ENCODE data around the gene LGALS14.
"Not testable (repeated sequence)": the region's sequence is repeated elsewhere in the genome, so short reads cannot be mapped to it uniquely, and the experiment has no call there.

The LGALS14 gene

DNA sequence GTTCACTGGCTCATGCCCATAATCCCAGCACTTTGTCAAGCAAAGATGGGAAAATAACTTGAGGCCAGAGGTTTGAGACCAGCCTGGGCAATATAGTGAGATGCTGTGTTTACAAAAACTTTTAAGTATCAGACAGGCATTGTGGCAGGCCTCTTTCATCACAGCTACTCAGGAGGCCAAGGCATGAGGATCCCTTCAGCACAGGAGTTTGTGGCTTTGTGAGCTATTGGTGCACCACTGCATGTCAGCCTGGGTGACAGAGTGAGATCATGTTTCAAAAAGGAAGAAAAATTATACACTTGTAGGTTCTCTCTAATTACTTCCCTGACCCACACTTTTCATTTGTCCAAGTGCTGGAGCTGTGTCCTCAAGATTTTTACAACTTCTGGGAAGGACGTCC is 11.5 kb upstream of the LGALS14 start:
- in situ Hi-C loops (cut with HindIII; ENCODE audit: low sequenced_read_pairs) = no loop called here

- in situ Hi-C loops (cut with HindIII; ENCODE audit: low sequenced_read_pairs) = no loop called here
These were observed 8.5 kb upstream of the LGALS14 start for GRCh38 chr19:39695759-39696158.

- in situ Hi-C loops (cut with HindIII; ENCODE audit: low sequenced_read_pairs) = no loop called here
These were observed 7.9 kb upstream of the LGALS14 start for GRCh38 chr19:39696387-39696786.

GRCh38 chr19:39698535-39698934 is 5.7 kb upstream of the LGALS14 start:
- in situ Hi-C loops (cut with HindIII; ENCODE audit: low sequenced_read_pairs) = no loop called here

DNA sequence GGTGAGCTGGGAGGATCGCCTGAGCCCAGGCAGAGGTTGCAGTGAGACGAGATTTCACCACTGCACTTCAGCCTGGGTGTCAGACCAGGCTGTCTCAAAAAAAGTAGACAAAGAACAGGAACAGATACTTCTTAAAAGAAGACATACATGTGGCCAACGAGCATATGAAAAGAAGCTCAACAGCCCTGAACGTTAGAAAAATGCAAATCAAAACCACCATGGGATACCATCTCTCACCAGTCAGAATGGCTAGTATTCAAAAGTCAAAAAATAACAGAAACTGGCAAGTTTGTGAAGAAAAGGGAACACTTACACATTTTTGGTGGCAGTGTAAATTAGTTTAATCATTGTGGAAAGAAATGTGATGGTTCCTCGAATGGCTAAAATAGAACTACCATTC is 3.0 kb upstream of the LGALS14 start:
- in situ Hi-C loops (cut with HindIII; ENCODE audit: low sequenced_read_pairs) = no loop called here

- in situ Hi-C loops (cut with HindIII; ENCODE audit: low sequenced_read_pairs) = no loop called here
These were observed 1.4 kb downstream of the LGALS14 start for GRCh38 chr19:39705578-39706188.

DNA sequence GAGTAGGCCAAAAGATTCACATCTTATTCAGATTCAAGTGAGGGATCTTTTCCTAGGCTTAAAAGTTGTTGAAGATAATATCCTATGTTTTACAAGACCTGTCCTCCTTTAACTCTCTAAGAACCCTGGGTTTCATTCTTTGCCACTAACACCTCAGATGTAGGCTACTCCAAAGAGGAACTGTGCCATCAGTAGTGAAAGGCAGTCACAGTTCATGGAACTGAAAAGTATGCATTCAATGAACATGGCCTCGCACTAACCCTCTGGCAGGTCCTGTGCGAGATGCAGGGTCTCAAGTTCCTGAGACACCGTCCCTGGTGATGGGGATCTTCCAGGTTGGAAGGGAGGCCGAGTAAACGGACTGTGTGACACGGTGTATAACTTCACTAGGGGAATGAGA is 4.3 kb downstream of the LGALS14 start:
- in situ Hi-C loops (cut with HindIII; ENCODE audit: low sequenced_read_pairs) = no loop called here

GRCh38 chr19:39709026-39709872 is 5.0 kb downstream of the LGALS14 start:
- in situ Hi-C loops (cut with HindIII; ENCODE audit: low sequenced_read_pairs) = no loop called here

DNA sequence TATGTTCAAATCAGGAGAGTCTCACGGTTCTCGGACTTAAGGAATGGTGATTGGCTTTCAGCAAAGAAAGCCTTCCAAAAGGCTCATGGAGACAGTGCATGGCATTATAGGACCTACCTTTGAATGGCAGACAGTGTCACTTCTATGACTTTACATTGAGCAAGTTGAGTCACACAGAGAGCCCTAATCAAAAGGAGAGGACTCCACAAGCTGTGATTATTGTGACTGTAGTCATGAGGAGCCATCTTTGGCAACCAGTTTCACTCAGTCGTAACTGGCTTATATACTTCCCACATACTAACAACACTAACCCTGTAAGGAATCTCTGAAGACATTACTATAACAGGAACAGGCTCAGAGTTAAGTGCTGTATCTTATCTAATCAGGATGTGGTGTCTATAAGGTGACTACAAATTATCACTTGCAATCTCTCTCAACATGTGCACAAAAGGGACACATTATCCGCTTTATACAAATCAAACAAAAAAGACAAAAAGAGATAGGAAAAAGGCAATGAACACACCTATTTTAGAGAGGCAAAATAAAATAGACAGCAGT is 6.1 kb downstream of the LGALS14 start:
- in situ Hi-C loops (cut with HindIII; ENCODE audit: low sequenced_read_pairs) = no loop called here

DNA sequence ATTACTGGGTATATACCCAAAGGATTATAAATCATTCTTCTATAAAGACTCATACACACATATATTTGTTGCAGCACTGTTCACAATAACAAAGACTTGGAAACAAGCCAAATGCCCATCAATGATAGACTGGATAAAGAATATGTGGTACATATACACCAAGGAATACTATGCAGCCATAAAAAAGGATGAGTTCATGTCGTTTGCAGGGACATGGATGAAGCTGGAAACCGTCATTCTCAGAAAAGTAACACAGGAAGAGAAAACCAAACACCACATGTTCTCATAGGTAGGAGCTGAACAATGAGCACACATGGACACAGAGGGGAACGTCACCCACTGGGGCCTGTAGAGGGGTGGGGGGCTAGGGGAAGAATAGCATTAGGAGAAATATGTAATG is 15.9 kb downstream of the LGALS14 start:
- in situ Hi-C loops (cut with HindIII; ENCODE audit: low sequenced_read_pairs) = not testable (repeated sequence)

DNA sequence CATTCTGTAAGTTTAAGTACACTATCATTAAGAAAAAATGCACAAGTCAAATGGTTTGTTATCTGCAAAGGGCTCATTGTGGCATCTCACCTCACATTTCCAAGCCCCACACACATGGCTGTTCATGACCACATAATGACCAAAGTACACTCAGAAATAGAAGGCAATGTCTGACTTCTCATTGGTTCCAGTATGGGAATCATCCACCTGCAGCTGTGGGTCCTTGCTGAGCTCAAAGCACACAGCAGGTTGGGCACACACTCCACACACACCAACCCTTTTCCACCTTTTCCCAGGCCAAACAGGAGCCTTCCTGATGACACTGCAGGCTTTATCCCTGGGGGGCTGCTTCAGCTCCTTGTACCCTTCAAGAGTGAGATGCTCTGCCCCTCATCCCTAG is 21.7 kb downstream of the LGALS14 start:
- in situ Hi-C loops (cut with HindIII; ENCODE audit: low sequenced_read_pairs) = no loop called here

- in situ Hi-C loops (cut with HindIII; ENCODE audit: low sequenced_read_pairs) = no loop called here
These were observed 23.0 kb downstream of the LGALS14 start for GRCh38 chr19:39727070-39727800.

- in situ Hi-C loops (cut with HindIII; ENCODE audit: low sequenced_read_pairs) = no loop called here
These were observed 23.8 kb downstream of the LGALS14 start for GRCh38 chr19:39728040-39728439.

- in situ Hi-C loops (cut with HindIII; ENCODE audit: low sequenced_read_pairs) = no loop called here
These were observed 25.3 kb downstream of the LGALS14 start for GRCh38 chr19:39729594-39729993.

DNA sequence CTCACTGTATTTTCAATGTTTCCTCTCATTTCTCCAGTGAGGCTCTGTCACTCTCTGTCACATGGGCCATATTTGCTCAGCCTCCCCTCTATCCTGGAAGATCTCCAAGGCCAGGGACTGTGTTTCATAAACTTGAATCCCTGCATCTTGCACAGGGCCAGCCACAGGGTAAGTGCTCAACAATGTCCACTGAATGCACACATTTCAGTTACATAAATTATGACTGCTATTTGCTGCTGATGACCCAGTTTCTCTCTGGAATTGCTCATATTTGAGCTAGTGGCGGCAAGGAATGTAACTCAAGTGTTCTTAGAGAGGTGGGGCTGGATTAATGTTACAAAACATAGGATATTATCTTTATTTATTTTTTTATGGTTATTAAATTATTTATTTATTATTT is 27.4 kb downstream of the LGALS14 start:
- in situ Hi-C loops (cut with HindIII; ENCODE audit: low sequenced_read_pairs) = loop anchor here (5.0 kb wide), 1 partner anchor 49 kb away; no protein-coding TSS in a partner anchor

GRCh38 chr19:39733841-39734240 is 29.6 kb downstream of the LGALS14 start:
- in situ Hi-C loops (cut with HindIII; ENCODE audit: low sequenced_read_pairs) = loop anchor here (5.0 kb wide), 1 partner anchor 52 kb away; no protein-coding TSS in a partner anchor

- in situ Hi-C loops (cut with HindIII; ENCODE audit: low sequenced_read_pairs) = no loop called here
These were observed 31.4 kb downstream of the LGALS14 start for GRCh38 chr19:39735688-39736087.

- in situ Hi-C loops (cut with HindIII; ENCODE audit: low sequenced_read_pairs) = no loop called here
These were observed 31.8 kb downstream of the LGALS14 start for GRCh38 chr19:39736088-39736487.

DNA sequence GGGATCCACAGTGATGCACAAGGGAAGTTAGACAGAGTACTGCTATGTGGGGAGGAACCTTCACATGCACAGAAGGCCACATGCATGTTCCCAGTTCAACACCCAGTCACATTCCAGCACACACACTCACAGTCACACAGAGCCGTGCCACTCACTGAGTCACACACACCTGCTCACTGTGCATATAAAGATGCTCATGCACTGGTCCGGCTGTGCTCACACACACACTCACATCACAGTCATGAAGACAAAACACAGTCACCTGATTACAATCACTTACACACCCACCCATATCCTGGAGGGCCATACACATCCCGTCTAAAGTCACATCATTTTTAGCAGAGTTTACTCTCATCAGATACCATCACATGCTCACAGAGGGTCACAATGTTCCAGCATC is 33.1 kb downstream of the LGALS14 start:
- in situ Hi-C loops (cut with HindIII; ENCODE audit: low sequenced_read_pairs) = no loop called here

GRCh38 chr19:39737891-39738290 is 33.6 kb downstream of the LGALS14 start, which contains the start of gene CLC:
Gene CLC (minus strand): TSS chr19:39738029. CDS start chr19:39737952, 77 bp downstream.
- in situ Hi-C loops (cut with HindIII; ENCODE audit: low sequenced_read_pairs) = no loop called here

DNA sequence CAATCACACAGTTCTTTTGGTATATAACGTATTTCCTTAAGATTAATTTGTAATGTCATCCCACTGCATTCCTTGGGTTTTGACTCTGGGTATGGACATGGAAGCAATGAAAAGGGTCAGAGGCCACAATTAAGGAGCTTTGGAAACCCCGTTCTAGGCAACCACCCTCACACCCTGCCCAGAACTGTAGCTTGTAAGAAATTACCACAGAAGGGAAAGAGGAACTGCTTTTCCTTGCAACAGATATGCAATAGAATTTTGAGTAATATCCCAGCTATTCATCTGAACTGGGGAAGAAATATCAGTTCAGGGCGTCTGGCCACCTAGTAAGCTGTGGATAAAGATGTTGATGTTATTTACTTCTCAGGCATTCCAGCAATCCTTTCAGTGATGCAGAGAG is 34.5 kb downstream of the LGALS14 start:
- in situ Hi-C loops (cut with HindIII; ENCODE audit: low sequenced_read_pairs) = no loop called here

All from endothelial cell of hepatic sinusoid (primary cell).